NCI-H128 (cell line): ENCODE data around the gene PANK2.
"Not testable (repeated sequence)": the region's sequence is repeated elsewhere in the genome, so short reads cannot be mapped to it uniquely, and the experiment has no call there.

Source experiments
- DNase-seq: peaks from one replicate; lab custom pipeline; 2025; ENCODE audit not compliant: unreplicated experiment; lab: John Stamatoyannopoulos, UW

The PANK2 gene

DNA sequence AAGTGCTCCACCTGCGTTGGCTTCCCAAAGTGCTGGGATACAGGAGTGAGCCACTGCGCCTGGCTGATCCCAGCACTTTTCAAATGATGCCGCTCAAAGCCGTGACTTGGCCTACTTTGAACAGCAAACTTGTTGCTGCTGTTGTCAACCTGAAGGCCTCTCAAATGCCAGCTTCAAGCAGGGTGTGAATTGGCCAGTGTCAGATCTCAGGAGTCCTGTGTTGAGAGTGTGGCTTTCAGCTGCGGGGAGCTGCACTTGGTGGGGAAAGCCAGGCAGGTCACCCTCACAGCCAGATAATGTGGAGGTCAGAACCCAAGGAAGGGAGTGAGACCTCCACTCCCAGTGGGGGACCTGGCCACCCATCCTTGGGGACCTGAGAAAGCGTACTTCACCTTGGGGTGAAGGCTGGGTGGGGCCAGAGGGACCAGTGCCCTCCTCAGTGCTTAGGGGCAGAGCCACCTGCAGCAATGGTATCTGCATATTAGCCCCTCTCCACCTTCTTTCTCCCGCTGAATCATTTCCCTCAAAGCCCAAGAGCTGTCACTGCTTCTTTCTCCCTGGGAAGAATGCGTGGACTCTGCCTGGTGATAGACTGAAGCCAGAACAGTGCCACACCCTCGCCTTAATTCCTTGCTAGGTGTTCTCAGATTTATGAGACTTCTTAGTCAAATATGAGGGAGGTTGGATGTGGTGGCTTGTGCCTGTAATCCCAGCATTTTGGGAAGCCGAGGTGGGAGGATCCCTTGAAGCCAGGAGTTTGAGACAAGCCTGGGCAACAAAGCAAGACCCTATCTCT is 19.1 kb upstream of the PANK2 start:
- no peak for DNase-seq

DNA sequence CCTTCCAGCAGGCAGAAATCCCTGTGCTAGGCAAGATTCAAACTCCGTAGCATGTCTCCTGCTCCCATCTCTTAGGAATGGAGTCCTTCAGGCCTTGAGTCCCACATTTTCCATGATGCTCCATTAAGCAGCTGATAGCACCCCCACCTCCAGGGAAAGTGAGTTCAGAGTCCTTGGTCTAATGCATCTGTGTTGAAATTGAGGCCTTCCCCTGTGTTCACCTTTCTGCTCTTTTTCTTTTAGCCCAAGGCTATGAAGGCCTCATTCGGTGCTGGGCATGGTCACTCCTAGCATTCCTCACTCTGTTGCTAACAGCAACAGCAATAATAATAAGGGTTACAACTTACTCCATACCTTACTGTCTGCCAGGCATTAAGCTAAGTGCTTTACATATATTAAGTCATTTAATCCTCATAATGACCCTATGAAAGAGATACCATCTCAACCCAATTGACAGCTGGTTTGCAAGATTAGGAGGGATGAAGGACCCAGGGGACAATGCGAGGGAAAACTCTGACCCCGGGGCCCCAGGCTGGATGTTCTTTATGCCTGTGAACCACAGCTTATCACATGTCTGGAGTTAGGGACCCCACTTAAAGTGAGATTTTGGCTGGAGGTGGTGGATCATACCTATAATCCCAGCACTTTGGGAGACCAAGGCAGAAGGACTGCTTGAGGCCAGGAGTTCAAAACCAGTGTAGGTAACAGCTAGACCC is 17.5 kb upstream of the PANK2 start:
- no peak for DNase-seq

DNA sequence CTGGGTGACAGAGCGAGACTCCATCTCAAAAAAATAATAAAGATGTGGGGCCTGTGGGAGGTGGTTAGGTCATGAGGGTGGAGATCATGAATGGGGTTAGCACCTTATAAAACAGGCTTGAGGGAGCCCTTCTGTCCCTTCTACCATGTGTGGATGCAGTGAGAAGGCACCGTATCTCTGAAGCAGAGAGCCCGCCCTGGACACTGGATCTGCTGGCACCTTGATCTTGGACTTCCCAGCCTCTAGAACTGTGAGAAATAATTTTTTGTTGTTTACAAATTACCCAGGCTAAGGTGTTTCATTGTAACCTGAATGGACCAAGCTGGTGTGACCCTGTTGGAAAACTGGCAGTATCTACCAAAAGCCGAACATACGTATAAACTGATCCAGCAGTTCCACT is 15.7 kb upstream of the PANK2 start:
- DNase-seq, result no peak

DNA sequence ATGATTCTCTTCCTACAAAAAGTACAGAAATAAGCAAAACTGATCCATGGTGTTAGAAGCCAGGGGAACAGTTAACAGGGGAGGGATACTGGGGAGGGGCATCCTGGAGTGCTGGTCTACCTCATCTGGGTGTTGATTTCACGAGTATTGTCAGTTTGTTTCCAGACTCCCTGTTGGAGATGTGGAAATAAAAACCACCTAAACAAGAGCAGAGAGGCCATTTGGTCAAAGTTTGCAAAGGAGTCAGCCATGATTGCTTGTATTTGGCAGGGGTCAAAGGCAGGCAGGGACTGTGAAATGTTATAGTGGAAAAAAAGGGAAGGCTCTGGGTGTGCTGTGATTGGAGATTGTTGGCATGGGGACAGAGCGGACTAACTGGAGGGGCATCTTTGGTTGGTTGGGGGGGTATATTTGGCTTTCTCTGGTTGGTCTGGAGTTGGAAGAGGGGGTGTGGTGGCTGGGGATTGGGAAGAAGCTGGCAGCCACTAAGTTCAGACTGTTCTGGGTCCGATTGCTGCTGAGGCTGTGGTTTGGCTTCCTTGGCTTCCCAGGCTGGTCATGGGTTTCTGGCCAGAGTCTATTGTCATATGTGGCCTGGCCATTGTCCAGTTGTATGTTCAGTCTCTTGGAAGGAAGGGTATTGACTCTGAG is 14.9 kb upstream of the PANK2 start:
- no peak for DNase-seq

DNA sequence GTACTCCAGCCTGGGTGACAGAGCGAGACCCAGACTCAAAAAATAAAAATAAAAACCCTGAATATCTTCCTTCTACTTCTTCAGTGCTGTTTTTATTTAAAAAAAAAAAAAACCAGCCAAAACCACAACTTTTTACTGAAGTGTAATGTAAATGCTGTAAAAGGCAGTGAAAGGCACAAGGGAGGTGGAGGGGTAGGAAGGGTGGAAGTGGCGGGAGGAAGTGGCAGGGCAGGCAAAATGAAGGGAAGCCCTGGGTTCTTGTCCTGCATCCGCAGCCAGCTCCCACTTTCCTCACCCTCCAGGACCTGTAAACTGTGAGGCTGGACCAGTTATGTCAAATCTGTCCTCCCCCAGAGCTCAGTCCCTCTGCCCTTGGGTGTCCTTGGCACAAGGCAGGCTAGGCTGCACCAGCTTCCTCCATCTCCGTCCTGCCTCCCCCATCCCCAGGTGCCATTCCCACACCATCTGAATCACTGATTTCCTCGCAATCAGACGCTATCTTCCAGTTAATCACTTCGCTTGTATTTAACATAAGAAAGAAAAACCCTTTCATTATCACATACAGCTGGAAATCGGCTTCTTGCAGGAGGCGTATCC is 13.7 kb upstream of the PANK2 start:
- no peak for DNase-seq

DNA sequence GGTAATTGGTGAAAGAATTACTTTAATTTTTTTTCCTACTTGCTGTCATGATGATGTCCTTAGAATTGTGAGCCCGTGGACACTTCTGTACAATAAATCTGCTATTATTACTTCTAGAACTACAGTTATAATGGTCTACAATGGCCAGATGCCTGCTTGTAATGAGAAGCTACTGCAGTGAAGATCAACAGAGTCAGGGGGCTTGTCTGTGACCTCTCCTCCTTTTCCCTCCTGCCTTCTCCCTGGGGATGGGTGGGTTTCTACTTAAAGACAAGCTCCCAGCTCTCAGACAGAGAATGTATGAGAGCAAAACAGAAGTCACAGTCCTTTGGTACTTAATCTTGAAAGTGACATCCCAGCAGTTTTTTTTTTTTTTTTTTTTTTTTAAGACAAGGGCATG is 13.2 kb upstream of the PANK2 start:
- DNase-seq, result no peak

DNA sequence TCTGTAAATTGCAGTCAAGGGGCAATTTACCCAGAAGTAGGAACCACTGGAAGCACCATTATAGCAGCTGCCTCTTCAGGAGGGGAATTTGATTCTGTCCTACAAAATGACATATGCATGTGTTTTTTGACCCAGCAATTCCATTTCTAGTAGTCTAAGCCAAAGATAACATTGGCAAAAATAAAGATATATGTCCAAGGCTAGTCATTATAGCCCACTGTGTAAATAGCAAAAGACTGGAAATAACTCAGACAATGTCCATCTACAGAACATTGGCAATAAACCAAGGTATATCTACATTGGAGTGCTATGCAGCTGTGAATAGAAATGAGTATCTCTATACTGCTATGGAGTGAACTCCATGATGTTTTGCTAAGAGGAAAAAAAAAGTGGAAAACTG is 12.5 kb upstream of the PANK2 start:
- no peak for DNase-seq

DNA sequence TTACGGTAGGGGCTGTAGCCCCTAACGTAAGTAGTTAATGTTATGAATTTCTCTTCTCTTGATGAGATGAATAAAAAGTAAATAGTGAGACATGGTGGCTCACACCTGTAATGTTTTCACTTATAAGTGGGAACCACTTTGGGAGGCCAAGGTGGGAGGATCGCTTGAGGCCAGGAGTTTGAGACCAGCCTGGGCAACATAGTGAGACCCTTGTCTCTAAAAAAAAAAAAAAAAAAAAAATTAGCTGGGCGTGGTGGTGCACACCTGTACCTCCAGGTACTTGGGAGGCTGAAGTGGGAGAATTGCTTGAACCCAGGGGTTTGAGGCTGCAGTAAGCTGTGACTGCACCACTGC is 10.3 kb upstream of the PANK2 start:
- not testable (repeated sequence) for DNase-seq

DNA sequence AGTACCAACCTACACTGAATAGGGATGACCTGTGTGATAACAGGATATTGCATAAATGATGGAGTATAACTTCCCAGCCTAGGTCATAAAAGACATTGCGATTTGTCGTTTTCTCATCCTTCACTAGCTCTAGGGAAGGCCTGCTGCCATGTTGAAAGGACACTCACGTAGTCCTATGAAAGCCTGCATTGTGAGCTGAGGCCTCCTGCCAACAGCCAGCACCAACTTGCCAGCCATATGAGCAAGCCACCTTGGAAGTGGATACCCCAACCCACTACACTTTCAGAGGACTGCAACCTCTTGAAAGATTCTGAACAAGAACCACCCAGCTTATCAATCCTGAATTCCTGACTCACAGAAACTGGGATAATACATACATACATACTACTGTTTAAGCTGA is 3.5 kb upstream of the PANK2 start:
- DNase-seq, result no peak

DNA sequence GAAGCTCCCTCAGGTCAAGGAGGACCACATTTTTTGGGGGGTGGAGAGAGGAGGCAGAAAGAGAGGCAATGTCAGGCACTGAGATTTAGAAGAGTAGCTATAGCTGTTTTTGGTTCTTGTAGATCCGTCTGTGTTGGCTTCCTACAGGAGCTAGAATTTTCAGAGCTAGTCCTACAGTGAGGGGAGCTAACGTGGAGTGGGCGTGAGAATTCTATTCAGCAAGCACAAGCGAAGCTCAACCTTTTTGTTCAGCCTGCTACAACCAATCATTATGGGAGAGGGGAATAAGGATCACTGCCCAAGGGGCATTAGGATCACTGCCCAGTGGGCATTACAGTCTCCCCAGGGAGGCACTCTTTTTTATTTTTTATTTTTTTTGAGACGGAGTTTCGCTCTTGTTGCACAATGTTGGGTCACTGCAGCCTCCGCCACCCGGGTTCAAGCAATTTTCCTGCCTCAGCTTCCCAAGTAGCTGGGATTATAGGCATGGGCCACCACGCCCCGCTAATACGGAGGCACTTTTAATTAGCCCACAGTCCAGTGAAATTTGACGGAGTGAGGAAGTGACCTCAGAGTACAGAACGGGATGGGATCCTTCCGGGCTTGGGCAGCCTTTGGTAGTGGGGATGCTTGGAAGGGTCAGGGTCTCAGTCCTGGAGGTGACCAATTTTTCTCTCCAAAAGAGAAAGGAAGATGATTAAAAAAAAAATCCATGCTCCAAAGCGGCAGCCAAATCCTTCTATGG is 1.1 kb upstream of the PANK2 start:
- no peak for DNase-seq

DNA sequence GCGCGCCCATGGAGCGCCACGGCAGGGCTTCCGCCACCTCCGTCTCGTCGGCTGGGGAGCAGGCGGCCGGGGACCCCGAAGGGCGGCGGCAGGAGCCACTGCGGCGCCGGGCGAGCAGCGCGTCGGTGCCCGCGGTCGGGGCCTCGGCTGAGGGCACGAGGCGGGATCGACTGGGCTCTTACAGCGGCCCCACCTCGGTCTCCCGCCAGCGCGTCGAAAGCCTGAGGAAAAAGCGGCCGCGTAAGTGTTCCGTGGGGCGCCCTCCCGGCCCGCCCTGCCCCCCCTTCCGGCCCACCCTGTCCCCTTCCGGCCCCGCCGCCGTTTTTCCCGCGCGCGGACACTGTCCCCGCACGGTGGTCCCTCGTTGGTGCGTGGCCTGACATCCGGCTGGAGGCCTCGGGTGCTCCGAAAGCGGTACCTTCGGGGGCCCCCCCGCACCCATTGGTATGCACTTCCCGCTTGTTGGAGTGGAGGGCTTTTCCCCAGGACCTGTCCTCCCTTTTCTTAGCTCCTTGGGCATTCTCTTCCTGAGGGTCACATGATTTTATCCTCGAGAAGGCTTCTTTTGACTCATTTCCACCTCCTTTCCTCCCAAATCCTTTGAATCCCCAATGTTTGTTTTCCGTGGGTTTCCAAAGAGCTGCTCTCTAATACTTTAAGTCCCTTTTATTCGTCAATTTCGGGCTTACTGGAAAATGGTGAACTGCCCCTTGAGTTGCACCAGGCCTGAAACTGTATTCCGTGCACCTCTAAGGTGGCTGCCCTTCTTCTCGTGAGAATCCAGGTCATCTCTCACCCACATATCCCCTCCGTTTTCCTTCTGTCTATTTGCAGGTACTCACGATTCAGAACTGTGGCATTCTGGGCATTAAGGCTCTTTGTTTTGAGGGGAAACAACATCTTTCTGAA is 556 bp downstream of the PANK2 start:
- no peak for DNase-seq

DNA sequence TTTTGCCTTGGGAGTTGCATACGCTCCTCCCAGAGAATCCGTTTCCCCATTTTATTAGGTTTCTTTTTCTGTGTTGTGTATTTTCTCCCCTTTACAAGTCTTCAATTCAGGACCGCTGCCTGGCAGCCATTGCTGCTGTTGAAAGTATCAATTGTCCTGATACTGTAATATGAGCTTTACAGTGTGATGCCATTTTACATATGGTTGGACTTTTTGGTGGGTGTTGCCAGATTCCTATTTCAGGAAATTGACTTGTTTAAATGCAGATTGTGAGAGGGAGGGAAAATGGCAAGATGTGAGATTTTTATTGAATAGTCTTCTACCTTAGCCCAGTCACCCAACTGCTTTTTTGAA is 1.2 kb downstream of the PANK2 start:
- no peak for DNase-seq

DNA sequence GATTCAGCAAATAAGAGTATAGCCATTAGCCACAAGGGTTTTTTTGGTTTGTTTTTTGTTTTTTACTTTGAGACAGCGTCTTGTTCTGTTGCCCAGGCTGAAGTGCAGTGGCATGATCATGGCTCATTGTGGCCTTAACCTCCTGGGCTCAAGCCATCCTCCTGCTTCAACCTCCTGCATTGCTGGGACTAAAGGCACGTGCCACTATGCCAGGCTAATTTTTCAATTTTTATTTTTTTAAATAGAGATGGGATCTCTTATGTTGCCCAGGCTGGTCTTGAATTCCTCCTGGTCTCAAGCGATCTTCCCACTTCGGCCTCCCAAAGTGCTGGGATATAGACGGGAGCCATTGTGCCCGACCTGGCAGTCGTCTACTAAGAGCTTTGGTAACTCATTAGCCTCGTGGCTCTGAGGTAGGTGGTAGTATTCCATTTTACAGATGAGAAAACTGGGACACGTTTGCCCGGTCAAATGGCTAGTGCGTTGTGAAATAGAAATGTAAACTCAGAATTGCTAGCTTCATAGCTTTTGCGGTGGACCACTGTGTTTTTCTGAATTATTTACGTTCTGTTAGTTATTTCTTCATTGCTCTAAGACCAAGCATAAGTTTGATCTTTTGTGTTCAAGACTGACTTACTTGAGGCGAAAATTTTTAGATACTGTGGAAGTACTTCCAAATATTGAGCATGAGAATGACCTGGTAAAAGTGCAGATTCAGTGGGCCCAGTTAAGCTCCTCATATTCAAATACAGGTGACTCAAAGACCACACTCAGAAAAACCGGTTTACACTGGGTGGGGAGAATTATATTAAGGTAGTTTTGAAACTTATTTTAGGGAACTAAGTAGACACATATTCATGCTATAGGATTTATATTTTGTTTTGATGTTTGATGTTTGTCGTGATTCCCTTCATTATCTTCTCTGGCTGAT is 2.1 kb downstream of the PANK2 start:
- DNase-seq, result no peak

DNA sequence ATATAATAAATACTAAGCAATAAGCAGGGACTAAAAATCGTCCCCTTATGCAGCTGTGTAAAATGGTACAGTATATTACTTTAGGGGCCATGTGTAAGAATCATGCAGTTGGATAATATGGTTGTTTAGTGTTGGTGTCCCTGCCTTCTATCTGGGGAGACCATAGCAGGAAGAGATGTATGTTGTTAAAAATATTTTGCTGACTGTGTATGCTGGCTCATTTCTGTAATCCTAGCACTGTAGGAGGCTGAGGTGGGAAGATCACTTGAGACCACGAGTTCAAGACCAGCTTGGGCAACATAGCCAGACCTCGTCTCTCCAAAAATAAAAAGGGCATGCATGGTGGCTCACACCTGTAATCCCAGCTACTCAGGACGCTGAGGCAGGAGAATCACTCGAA is 5.6 kb downstream of the PANK2 start:
- DNase-seq, result no peak

DNA sequence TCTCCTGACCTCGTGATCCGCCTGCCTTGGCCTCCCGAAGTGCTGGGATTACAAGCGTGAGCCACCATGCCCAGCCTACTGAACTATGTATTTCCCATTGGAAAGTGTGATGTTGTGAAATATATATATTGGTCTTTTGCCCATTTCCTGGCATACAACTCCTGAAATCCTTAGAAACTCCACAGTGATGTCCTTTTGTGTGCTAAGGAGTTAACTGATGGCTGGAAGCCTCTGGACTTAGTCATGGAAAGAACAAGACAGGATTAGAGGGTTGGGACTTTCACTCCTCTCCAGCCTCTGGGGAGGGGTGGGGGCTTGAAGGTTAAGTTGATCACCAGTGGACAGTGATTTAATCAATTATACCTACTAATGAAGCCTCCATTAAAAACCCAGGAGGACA is 7.1 kb downstream of the PANK2 start:
- no peak for DNase-seq

DNA sequence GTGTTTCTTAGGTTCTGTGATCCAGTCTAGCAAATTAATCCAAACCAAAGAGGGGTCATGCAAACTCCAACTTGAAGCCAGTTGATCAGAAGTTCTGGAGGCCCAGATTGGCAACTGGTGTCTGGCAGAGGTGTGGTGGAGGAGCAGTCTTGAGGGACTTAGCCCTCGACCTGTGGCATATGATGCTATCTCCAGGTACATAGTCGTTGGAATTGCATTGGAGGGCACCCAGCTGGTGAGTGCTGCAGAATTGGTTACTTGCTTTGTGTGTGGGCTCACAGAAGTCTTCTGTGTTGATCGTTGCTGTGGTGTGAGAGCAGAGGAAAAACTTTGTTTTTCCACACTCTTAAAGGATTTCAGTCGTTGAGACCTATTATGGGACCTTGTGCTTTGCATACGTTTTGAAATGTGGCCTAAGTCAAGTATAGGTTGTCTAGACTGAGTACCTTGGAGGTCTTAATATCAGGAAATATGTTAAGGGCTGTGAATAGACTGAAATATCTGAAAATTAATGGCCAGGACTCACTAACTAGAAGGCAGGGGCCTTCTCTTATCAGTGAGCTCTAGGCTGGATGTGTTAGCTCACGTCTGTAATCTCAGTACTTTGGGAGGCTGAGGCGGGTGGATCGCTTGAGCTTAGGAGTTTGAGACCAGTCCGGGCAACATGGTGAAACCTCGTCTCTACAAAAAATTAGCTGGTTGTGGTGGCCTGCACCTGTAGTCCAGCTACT is 7.8 kb downstream of the PANK2 start:
- no peak for DNase-seq

DNA sequence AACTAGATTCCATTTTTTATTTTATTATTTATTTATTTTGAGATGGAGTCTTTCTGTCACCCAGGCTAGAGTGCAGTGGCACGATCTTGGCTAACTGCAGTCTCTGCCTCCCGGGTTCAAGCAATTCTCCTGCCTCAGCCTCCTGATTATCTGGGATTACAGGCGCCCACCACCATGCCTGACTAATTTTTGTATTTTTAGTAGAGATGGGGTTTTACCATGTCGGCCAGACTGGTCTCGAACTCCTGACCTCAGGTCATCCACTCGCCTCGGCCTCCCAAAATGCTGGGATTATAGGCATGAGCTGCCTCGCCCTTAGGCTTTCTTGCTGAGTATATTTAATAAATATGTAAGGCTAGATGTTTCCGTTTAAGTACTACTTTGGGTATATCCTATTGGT is 9.0 kb downstream of the PANK2 start:
- not testable (repeated sequence) for DNase-seq

DNA sequence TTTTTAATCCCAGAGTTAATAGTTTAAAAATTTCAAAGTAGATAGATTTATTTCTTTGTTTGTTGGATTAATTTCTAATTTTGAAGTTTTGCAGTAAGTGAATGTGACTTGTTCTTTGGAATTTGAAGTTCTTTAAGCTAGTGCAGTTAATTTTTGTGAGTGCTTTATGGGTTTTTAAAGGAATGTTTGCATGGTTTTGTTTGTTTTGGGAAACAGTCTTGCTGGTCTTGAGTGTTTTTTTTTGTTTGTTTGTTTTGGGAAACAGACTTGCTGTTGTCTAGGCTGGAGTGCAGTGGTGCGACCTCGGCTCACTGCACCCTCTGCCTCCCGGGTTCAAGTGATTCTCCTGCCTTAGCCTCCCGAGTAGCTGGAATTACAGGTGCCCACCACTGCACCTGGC is 9.5 kb downstream of the PANK2 start:
- no peak for DNase-seq

DNA sequence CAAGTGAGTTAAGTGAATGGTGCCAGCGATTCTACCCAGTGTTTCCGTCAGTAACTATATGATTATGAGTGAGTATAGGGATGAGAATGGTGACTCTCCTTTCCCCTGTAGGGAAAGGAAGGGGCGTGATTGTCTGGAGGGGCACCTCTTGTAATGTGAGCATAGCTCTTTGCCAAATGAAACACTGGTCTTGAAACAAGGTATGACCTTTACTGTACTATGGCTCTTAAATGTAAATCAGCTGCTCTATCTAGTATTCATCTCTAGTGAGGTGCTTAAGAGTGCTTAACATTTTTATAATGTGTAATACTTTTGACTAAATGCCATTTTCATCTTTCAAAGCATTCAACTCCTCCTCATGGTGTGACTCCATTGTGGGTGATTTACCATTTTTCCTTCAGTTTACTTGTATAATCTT is 11.0 kb downstream of the PANK2 start:
- no peak for DNase-seq
